GM18873 (cell line): ENCODE results near the gene PCYT1A.
"Not testable (repeated sequence)": the region's sequence is repeated elsewhere in the genome, so short reads cannot be mapped to it uniquely, and the experiment has no call there.

Experiments used
- ATAC-seq: cut with Tn5 transposase; IDR thresholded peaks from one replicate; pipeline ENCODE4 v1.9.1; 2021; ENCODE audit warnings: mild to moderate bottlenecking, moderate library complexity, moderate number of reproducible peaks; ENCODE audit not compliant: unreplicated experiment, low FRiP score

Gene PCYT1A

DNA sequence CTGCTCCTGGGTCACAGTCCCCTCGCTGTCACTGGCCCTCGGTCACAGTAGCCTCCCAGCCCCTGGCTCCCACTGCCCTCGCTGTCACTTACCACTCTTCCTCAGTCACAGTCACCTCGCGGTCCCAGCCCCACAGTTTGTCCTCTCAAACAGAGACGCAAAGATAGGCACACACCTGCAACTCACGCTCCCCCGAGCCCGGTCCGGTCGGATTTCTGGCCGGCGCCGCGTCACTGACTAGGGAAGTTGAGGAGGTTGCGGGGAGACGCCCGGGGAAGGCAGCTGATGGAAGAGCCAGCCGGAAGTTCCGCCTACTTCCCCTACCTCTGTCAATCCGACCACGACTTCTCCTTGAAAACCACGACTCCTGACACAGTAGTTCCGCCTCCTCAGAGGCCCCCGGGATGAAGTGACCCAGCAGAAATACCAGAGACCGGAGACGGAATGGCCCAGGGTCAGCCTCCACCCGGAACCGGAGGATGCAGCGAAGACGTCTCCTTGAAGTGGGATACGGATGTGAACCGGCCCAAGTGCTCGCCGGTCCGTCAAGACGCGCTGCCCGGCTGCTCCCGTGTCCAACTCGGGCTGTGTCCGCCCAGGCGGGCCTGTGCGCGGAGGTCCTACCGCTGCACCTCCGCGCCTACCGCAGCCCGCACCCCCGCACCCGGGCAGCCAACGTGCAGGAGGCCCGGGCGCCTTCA lies at the start of gene PCYT1A:
TSS of gene PCYT1A (minus strand) at position 287 of the 701 bp plus-strand sequence. CDS start 17,195 bp downstream, outside the sequence.
- ATAC-seq = peak; percentile 56

DNA sequence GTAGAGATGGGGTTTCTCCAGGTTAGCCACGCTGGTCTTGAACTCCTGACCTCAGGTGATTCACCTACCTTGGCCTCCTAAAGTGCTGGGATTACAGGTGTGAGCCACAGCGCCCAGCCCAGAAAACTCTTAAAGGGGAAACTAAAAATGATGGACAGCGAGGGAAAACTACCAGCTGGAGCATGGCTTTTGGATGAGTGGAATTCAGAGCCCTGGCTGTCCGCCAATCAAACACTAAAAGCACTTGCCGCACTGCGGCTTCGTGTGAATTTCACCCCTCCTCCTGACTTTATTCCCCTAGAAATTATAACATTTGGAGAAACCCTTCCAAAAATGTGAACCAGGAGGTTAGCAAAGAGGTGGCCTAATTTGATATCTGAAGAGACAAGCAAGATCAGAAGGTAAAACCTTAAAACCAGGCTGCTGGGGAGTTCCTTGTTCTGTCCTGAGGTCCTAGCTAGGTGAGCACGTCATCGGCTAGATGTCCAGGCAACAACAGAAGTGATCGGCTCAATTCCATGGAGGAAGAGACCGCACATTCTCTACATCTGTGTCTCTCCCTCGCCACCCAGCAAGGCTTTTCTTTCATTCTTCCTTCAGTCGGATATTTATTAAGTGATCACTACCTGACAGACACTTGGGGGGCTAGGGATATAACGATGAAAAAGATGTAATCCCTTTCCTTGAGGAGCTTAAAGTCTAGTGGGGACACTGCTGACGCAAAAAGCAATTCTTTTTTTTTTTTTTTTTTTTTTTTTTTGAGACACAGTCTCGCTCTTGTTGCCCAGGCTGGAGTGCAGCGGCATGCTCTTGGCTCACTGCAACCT lies 49.0 kb upstream of the PCYT1A start:
- no peak for ATAC-seq

DNA sequence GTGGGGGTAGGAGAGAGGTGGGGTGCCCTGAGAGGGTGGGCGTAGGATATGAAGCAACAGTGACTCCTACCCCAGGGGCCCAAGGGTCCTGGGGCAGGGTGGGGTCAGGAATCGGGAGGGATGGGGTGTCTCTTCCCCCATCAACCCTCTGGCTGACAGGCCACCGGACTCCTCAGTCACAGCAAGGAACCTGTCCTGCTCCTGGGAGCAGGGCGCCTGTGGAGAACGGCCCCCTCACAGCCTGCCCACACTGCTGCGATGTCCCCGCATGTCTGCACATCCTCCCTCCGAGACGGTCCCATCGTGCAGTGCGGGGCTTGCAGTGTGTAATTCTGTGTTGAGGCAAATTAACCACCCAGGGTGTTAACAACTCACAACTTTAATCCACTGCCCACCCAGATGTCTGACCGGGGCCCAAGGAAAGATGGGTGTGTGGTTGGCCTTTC lies 48.0 kb upstream of the PCYT1A start:
- no peak for ATAC-seq

DNA sequence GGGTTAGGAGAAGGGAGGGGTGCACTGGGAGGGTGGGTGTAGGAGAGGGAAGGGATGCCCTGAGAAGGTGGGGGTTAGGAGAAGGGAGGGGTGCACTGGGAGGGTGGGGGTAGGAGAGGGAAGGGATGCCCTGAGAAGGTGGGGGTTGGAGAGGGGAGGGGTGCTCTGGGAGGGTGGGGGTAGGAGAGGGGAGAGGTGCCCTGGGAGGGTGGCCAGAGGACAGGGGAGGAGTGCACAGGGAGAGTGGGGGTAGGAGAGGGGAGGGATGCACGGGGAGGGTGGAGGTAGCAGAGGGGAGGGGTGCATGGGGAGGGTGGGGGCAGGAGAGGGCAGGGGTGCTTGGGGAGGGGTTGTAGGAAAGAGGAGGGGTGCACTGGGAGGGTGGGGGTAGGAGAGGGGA lies 47.5 kb upstream of the PCYT1A start:
- ATAC-seq = no peak

DNA sequence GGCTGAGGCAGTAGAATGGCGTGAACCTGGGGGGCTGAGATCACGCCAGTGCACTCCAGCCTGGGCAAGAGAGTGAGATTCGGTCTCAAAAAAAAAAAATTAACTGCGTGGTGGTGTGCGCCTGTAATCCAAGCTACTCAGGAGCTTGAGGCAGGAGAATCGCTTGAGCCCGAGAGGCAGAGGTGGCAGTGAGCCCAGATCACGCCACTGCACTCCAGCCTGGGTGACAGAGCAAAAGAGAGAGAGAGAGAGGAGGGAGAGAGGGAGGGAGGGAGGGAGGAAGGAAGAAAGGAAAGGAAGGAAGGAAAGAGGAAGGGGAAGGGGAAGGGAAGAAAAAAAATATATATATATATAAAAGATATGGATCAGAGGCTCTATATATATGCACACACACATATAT lies 44.6 kb upstream of the PCYT1A start:
- ATAC-seq = no peak

DNA sequence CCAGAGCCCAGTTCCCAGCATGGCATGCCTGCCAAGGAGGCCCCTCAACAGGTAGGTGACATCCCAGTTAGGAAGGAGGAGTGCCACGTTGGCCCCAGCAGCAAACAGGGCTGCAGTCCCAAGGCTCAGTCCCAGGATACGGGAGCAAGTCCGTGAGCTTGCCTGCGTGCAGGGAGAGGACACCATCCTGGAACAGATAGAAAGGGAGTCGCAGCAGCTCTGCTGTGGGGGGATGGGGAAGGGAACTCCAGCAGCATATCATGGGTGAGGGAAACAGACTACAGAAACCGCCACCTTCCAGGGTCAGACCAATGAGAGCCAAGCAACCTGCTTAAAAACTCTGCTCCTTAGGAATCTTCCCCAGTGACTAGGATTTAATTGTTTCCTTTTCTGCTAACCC lies 39.9 kb upstream of the PCYT1A start:
- ATAC-seq = no peak

DNA sequence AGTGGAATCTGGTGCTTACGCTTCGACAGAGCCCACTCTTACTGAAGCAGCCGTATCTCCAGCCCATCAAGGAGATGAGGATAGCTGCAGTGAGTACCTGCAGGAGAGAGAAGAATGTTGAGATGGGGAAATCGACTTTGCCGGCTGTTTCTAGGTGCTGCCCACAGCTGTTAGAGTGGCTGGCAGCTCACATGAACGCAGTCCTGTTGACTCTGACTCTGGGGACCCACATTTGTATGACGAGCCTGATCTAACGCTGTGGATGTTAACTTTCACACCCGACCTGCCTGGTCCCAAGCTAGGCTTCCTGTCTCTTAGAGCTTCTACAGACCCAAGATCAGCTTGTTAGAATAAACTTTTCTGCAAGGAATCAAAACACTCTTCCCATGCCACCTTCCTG lies 39.4 kb upstream of the PCYT1A start:
- ATAC-seq = no peak

DNA sequence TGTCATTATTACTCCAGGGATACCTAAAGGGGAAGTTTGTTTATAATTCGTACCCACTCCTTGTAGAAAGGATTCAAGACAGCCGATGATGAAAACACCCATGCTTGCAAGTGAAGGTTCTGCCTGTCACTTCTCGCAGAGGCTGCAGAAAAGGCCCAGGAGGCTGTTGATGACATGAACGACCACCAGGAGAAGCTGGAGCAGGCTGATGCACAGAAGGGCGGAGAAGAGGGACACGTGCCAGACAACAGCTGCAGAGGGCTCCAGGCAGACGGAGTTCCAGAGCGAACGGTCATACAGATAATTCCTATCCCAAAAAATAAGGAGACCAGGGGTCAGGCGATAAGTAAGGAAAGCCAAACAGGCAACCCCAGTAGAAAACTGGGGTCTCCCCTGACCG lies 36.2 kb upstream of the PCYT1A start:
- ATAC-seq = no peak

DNA sequence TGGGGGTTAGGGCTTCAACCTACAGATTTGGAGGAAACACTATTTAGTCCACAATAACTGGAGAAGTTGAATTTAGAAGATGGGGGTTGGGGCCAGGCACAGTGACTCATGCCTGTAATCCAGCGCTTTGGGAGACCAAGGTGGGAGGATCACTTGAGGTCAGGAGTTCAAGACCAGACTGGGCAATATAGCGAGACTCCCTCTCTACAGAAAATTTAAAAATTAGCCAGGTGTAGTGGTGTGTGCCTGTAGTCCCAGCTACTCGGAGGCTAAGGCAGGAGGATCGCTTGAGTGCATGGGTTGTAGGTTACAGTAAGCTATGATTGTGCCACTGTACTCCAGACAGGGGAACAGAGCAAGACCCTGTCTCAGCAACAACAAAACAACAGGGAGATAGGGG lies 35.5 kb upstream of the PCYT1A start:
- ATAC-seq = no peak

DNA sequence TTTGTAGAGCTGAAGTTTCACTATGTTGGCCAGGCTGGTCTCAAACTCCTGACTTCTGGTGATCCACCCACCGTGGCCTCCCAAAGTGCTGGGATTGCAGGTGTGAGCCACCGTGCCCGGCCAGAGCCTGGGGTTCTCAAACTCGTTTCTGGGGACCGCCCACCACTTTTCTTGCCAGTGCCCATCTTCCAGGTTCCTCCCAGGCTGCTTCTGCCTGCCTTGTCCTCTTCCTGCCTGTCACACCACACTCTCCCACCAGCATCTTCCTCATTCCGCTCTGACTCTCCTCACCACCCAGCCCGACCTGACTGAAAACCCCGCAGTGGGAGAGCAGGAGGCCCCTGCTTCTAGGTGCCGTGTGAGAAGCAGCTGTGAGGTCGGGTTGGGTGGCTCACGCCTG lies 33.6 kb upstream of the PCYT1A start:
- ATAC-seq = no peak

DNA sequence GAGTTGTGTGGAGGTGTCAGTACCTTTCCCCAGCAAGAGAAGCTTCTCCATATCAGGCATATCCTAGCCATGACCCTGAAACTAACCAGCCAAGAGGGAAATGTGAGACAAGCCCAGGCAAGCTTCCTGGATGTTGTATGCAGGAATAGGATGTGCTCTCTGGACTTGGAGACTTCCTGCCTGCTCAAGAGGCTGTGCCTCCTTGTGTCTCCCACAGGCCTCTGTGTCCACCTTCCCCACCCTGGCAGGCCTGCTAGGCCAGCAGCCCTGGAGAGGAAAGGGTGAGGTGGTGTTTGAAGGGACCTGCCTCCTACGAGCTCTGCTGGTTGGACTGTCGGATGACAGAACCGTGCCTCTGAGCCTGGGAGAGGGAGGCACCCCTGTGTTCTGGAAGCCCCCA lies 32.6 kb upstream of the PCYT1A start:
- no peak for ATAC-seq

DNA sequence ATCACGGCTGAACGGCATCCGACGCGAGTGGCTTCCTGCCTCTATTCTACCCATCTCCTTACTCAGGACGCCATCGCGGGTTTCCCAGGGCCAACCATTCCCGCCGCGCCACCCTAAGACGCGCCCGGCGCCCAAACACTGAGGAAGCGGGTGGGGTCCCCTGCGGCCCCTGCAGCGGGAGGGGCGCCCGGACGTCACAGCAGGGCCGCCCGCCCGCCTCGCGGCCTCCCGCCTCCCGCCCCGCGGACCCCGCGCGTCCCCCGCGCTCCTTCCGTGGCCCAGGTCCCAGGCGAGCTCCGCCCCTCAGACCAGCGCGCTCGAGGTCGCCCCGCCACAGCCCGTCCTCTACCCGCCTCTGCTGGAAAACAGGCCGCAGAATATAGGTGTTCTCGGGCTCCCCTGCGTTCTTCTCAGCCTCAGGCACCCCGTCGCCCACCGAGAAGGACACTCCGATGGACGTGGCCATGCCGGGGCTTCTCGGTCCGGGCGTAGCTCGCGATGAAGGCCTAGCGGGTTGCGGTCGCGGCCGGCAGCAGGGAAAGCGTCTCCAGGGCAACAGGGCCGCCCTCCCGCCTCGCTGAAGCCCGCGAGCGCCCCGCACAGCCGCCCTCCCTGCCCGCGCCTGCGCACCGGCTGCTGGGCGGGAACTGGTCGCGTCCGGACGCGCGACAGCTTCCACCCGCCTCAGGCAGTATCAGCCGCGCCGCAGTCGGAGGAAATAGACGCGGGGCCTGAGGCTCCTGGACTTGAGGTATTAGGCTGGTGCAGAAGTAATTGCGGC lies 30.4 kb upstream of the PCYT1A start, which contains the start of gene DYNLT2B:
TSS of gene DYNLT2B (minus strand) at position 554 of the 781 bp plus-strand sequence. CDS start at position 466, 88 bp downstream.
- ATAC-seq = peak; percentile 60

DNA sequence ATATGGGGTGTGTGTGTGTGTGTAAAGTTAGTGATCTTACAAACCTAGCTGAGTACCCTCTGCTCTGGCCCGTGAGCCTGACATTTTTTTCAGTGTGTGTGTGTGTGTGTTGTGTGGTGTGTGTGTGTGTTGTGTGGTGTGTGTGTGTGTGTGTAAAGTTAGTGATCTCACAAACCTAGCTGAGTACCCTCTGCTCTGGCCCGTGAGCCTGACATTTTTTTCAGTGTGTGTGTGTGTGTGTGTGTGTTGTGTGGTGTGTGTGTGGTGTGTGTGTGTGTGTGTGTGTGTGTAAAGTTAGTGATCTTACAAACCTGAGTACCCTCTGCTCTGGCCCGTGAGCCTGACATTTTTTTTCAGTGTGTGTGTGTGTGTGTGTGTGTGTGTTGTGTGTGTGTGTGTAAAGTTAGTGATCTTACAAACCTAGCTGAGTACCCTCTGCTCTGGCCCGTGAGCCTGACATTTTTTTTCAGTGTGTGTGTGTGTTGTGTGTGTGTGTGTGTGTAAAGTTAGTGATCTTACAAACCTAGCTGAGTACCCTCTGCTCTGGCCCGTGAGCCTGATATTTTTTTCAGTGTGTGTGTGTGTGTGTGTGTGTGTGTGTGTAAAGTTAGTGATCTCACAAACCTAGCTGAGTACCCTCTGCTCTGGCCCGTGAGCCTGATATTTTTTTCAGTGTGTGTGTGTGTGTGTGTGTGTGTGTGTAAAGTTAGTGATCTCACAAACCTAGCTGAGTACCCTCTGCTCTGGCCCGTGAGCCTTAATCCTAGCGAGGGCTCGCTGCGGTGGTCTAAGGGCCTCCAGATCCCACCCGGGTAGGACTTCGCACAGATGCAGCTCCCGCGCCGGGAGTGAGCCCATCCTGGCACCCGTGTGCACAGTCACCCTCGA lies 29.5 kb upstream of the PCYT1A start:
- ATAC-seq = not testable (repeated sequence)

DNA sequence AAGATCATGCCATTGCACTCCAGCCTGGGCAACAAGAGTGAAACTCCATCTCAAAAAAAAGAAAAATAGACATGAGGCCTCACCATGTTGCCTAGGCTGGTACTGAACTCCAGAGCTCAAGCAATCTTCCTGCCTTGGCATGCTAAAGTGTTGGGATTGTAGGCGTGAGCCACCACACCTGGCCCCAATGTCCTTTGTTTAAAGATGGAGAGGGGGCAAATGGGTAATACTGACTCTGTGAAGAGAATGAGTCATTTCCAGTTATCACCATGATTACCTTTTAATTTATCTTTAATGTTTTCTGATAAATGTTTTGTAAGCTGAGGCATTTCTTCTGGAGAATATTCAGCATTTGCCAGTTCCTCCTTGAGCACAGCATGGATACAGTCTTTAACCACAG lies 28.3 kb upstream of the PCYT1A start:
- no peak for ATAC-seq

DNA sequence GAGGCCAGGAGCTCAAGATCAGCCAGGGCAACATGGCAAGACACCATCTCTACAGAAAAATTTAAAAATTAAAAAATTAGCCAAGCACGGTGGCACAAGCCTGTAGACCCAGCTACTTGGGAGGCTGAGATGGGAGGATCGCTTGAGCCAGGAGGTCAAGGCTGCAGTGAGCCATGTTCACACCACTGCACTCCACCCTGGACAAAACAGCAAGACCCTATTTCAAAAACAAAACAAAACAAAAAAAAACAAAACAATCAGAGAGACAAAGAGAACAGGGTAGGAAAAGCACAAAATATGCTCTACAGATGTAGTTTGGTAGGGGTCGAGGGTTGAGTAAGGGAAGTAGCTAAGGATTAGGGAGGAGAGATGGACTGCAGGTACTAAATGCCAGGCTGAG lies 27.1 kb upstream of the PCYT1A start:
- ATAC-seq = no peak

DNA sequence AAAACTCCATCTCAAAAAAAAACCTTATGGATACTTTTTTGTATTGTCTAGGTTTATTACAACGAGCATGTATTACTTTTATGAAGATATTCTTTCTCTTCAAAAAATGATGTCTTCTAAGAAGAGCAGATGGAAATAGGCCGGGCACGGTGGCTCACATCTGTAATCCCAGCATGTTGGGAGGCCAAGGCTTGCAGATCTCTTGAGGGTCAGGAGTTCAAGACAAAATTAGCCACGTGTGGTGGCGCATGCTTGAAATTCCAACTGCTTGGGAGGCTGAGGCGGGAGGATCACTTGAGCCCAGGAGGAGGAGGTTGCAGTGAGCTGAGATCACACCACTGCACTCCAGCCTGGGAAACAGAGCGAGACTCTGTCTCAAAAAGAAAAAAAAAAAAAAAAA lies 26.6 kb upstream of the PCYT1A start:
- ATAC-seq = not testable (repeated sequence)

DNA sequence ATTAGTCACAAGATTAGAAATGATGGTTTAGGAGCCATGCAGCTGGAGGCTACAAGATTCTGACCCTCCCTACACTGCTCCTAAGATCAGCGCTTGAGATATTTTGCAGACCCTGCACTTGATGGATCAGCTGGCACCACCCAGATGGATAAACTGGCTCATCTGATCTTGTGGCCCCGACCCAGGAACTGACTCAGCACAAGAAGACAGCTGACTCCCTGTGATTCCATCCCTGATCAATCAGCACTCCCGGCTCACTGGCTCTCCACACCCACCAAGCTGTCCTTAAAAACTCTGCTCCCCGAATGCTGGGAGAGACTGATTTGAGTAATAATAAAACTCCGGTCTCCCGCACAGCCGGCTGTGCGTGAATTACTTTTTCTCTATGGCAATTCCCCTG lies 15.4 kb upstream of the PCYT1A start:
- ATAC-seq = not testable (repeated sequence)

DNA sequence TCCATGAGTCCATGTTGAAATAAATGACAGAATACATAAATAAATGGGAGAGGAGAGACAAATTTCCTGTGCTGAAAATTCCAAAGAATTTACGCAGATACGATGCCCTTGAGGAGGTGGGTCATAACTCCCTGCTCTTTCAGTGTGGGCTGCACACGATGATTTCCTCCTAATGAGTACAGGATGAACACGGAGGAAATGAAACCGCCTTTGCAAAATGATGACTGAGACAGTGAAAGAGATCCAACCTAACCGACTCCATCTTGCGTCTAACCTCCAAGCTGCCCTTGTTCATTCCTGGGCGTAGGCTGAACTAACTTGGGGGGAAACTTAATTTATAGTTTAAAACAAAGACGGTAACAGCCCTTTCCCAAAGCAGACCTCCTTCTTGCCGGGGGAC lies 15.0 kb upstream of the PCYT1A start:
- ATAC-seq = not testable (repeated sequence)

DNA sequence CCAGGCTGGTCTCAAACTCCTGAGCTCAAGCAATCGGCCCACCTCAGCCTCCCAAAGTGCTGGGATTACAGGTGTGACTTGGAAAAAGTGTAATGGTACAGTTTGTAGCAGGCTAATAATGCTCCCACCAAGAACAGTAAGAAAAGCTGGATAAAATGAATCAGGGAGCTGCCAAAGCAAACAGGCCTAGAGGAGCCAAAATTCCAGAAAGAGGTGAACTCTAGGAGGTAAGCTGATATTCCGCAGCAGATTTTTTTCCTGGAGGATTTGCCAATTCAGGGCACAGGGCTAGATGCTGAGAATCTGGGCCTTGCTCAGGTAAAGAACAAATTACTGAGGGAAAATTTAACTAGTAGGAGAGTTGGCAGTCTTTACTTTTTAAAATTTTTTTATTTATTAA lies 11.0 kb upstream of the PCYT1A start:
- ATAC-seq = no peak
